ENCODE measurements around the gene BCL2L11. TPM values are rescaled to one million over a fixed set of nuclear protein-coding genes. Genes with fewer than 3 reads are reported as not detected.

The BCL2L11 gene
- total and polyA plus RNA-seq, 2 experiments from 2014 or later, result 10.6 to 22.5 TPM

DNA sequence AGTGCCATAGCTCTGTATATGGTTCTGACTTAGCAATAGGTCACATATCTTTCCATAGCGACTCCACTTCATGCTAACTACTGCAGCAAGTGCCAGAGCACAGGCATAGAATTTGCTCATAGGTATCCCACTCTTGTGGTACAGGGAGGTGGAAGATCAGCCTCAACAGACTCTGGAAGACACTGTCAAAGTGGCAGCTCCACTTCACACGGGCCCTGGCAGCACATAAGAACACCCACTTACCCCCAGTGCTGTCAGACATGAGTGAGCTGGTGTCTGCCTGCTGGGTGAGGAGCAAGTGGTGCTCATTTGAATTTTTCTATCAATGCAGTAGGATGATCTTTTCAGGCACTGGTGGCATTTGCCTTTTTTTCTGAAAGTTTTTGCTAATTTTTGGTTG is 48.6 kb downstream of the BCL2L11 start (continued):
- TF ChIP-seq ZNF331 (CRISPR knock-in tag; IDR thresholded peaks at IDR 0.05; ENCODE audit: low read depth) (no peak), EZH2 (IDR thresholded peaks at IDR 0.05; ENCODE audit: low read depth, unreplicated experiment) (no peak), NANOG (IDR thresholded peaks at IDR 0.05; ENCODE audit: borderline replicate concordance) (no peak), ZNF114 (CRISPR knock-in tag; IDR thresholded peaks at IDR 0.05) (no peak), JUNB (IDR thresholded peaks at IDR 0.05; ENCODE audit: unreplicated experiment) (no peak), CREB1 (CRISPR knock-in tag; IDR thresholded peaks at IDR 0.05; ENCODE audit: low read depth) (no peak), EZH2phosphoT487 (IDR thresholded peaks at IDR 0.05; ENCODE audit: unreplicated experiment) (no peak), ZNF462 (CRISPR knock-in tag; IDR thresholded peaks at IDR 0.05) (no peak)

DNA sequence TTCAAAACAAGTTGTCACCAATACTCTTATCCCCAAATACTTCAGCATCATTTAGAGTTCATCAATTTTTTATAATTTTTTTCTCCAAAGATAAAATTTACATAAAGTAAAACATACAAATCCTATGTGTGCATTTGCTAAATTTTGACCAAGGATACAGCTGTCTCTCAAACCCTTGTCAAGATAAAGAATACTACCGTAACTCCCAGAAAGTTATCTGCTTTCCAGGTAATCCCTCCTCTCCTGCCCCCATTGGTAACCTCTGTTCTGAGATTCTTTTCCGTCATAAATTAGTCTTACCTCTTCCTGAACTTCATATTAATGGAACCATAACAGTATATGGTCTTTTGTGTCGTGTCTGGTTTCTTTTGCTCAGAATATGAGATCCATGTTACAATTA is 49.2 kb downstream of the BCL2L11 start:
- Mint-ChIP-seq H3K4me3 (no peak overlapping the region), H3K27me3 (ENCODE audit: insufficient read depth, low read depth, poor library complexity) (peaks cover 11% of the 10 kb centered on the region), H3K27ac (no peak overlapping the region), H3K36me3 (ENCODE audit: low read depth) (peaks cover 9% of the 10 kb centered on the region; the same call in 2 of the 3 replicates), H3K9me3 (no peaks in the 10 kb centered on the region), H3K4me1 (peaks cover 35% of the 10 kb centered on the region)
- H3K36me3 ChIP-seq (ENCODE audit: insufficient read depth), result peaks cover 6% of the 10 kb centered on the region; the same call in 1 of the 2 replicates
- H3K4me2 ChIP-seq, result no peak overlapping the region
- H3K4me1 ChIP-seq (ENCODE audit: insufficient read depth), result peaks cover 11% of the 10 kb centered on the region
- no peak overlapping the region for H3K27ac ChIP-seq (ENCODE audit: low read depth)
- TF ChIP-seq EZH2 (IDR thresholded peaks at IDR 0.05; ENCODE audit: low read depth, unreplicated experiment) (no peak), CTCF (conservative IDR thresholded peaks at IDR 0.05; ENCODE audit: low read depth in 2 of 2) (no peak), NANOG (IDR thresholded peaks at IDR 0.05; ENCODE audit: borderline replicate concordance) (no peak), JUNB (IDR thresholded peaks at IDR 0.05; ENCODE audit: unreplicated experiment) (no peak), ZNF331 (CRISPR knock-in tag; IDR thresholded peaks at IDR 0.05; ENCODE audit: low read depth) (no peak), CREB1 (CRISPR knock-in tag; IDR thresholded peaks at IDR 0.05; ENCODE audit: low read depth) (no peak), STAT1 (IDR thresholded peaks at IDR 0.05; ENCODE audit: unreplicated experiment) (no peak), EZH2phosphoT487 (IDR thresholded peaks at IDR 0.05; ENCODE audit: unreplicated experiment) (no peak)
- TF ChIP-seq, protein P1, sequence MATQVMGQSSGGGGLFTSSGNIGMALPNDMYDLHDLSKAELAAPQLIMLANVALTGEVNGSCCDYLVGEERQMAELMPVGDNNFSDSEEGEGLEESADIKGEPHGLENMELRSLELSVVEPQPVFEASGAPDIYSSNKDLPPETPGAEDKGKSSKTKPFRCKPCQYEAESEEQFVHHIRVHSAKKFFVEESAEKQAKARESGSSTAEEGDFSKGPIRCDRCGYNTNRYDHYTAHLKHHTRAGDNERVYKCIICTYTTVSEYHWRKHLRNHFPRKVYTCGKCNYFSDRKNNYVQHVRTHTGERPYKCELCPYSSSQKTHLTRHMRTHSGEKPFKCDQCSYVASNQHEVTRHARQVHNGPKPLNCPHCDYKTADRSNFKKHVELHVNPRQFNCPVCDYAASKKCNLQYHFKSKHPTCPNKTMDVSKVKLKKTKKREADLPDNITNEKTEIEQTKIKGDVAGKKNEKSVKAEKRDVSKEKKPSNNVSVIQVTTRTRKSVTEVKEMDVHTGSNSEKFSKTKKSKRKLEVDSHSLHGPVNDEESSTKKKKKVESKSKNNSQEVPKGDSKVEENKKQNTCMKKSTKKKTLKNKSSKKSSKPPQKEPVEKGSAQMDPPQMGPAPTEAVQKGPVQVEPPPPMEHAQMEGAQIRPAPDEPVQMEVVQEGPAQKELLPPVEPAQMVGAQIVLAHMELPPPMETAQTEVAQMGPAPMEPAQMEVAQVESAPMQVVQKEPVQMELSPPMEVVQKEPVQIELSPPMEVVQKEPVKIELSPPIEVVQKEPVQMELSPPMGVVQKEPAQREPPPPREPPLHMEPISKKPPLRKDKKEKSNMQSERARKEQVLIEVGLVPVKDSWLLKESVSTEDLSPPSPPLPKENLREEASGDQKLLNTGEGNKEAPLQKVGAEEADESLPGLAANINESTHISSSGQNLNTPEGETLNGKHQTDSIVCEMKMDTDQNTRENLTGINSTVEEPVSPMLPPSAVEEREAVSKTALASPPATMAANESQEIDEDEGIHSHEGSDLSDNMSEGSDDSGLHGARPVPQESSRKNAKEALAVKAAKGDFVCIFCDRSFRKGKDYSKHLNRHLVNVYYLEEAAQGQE (IDR thresholded peaks at IDR 0.05; ENCODE audit: unreplicated experiment), result no peak
- H4K20me1 ChIP-seq (replicated peaks; ENCODE audit: insufficient read depth), result no peaks in the 10 kb centered on the region
- H3F3A ChIP-seq (replicated peaks; ENCODE audit: low read depth), result no peaks in the 10 kb centered on the region
- no peak overlapping the region for H2AFZ ChIP-seq
- no peaks in the 10 kb centered on the region for H3K9me2 ChIP-seq (ENCODE audit: insufficient read depth)
- no peaks in the 10 kb centered on the region for H3K79me2 ChIP-seq (replicated peaks; ENCODE audit: insufficient read depth)
- H3K27me3 ChIP-seq (ENCODE audit: insufficient read depth), result no peaks in the 10 kb centered on the region
- no peak overlapping the region for H3K4me3 ChIP-seq
- DNase-seq (ENCODE audit: low spot score) (no peak), ATAC-seq (no peak)
